GM19239 (cell line): ENCODE data around the gene SPTB.

Experiments used
- DNase-seq: peaks from one replicate; pipeline ENCODE4 v3.0.0; 2011; ENCODE audit warnings: low spot score; ENCODE audit not compliant: insufficient read length
- FAIRE-seq: peaks from 2 replicates; lab custom pipeline; 2011; peaks lifted over from hg19 to GRCh38; lab: Jason Lieb, UNC

Gene SPTB

DNA sequence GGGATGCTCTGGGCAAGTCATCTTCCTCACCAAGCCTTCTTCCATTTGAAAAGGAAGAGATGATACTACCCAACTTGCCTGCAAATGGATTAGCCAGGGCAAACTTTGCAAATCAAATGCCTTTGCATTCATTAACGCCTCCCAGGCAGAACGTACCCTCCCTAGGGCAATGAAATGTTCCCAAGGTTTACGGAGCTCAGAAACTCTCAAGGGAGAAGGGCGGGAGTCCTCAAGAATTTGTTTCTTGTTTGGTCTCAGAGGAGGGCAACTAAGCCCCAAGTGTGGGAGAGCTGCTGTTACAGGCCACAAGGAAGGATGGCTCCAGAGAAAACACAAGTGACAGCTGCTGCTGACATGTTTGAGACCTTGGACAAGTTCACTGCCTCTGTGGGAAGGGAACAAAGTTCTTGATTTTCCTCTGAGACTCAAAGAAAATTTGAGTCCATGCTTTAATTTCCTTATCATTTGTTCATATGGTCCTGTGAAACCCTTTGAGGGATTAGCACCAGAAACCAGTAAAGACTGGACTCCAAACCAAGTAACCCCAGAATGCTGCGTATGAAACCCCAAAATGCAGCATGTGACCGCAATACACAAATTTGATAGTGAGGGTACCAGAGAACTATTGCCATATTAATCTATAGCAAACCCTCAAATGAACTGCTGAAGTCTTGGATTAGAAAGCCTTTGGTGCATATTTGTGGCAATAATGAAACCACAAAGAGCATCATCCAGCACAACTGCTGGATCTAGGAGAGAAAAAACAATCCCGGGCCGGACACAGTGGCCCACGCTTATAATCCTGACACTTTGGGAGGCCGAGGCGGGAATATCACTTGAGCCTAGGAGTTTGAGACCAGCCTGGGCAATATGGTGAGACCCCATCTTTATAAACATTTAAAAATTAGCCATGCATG lies 22.9 kb downstream of the SPTB start:
- FAIRE-seq (no peak), DNase-seq (no peak)

DNA sequence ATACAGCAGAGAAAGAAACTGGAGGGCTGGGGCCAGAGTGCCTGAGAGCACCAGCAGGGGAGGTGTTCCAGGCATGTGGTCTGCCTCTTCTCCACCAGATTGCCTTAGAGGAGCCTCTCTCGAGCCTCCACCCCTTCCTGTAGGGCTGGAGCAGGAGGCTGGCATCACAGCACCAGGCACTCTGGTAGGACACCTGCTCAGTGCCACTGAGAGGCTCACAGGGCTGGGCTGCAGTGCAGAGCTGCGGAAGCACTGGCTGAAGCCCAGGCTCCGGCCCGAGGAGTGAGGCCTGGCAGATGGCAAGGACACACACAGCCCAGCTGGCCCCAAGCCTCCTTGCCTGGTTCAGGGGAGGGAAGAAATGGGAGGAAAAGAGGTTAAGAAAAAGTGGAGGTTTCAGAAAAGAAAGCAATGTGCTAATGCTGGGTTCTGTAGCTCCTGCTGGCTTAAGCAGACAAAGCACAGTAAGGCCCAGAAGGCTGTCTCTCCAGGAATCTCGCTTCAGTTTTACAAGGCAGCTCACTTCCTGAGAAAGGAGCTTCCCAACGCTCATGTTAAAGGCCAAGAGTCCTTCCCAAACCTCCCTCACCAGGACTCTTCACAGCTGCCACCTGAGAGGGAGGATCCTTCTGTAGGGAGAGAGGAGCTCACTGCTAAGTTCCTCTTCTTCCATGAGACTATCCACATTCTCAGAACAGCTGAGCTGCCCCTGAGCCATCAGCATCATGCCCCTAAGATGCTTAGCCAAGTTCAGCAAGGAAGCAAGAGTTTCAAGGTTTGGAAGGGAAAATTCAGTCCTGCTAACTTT lies 23.8 kb downstream of the SPTB start:
- DNase-seq (no peak), FAIRE-seq (no peak)

- no peak for FAIRE-seq
- no peak for DNase-seq
Observed at GRCh38 chr14:64850369-64851137, 29.2 kb downstream of the SPTB start.

- FAIRE-seq (no peak), DNase-seq (no peak)
Observed at GRCh38 chr14:64849940-64850339, 29.8 kb downstream of the SPTB start.

DNA sequence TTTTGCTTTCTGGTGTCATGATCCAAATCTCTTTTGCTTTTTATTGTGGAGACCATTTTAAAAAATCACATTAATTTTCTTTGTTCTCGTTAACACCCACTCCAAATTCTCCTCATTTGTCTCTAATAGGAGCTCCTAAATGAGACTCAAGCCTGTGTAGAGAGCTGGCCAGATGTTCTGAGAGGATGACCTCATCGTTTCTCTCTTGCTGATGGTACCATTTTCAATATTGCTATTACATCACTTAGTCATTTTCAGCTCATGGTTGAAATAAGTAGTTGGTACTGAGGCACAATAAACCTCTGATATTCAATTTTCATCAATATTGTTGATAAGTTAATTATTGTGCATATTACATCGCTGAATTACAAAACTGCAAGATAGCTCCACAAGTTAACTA lies 31.5 kb downstream of the SPTB start:
- FAIRE-seq (no peak), DNase-seq (no peak)

GRCh38 chr14:64846319-64846718 lies 33.4 kb downstream of the SPTB start:
- DNase-seq (no peak), FAIRE-seq (no peak)

- FAIRE-seq (no peak), DNase-seq (no peak)
Observed at GRCh38 chr14:64845878-64846277, 33.8 kb downstream of the SPTB start.

GRCh38 chr14:64844969-64845536 lies 34.7 kb downstream of the SPTB start:
- FAIRE-seq, result no peak
- DNase-seq, result no peak

GRCh38 chr14:64844272-64844671 lies 35.4 kb downstream of the SPTB start:
- no peak for FAIRE-seq
- no peak for DNase-seq

- FAIRE-seq, result no peak
- no peak for DNase-seq
Observed at GRCh38 chr14:64843548-64843947, 36.2 kb downstream of the SPTB start.

DNA sequence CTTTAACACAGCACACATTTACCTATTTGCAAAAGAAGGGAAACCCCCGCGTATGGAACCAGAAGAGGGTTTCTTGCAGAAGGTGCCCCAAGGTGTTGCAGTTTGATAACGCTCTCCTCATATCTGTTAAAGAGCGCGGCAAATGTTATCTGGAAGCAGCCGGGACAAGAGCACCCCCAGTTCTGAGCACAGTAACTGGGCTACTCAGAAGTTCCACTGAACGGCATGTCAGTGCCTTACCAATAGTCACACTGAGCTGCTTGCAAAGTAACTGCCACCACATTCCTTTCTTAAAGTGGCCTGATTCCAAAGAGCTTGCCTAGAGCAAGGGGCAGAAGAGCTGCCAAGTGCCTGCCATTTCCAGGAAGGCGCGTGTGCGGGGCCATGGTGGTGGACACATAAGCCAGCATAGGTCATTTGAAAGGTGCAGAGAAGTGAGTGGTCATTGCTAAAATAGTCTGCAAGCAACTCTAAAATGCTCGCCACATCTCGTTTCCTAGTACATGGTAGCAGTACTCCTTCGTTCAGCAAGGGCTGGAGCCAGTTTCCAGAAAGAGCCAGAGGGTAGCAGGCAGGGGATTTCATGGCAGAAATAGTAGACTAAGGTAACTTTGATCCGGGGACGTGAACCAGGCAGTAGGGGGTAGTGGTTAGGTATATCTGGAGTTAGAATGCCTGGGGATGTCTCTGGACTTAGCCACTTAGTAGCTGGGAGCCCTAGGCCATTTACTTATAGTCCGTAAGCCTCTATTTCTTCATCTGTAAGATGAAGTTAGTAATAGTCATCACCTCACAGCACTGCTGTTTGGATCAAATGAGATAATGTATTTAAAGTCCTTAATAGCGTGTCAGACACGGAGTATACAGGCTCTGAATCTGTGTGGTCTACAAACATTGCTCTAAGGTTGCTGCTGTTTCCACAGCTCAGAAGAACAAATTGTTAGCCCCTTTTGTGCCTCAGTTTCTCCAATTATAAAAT lies 37.6 kb downstream of the SPTB start:
- DNase-seq, result no peak
- no peak for FAIRE-seq

DNA sequence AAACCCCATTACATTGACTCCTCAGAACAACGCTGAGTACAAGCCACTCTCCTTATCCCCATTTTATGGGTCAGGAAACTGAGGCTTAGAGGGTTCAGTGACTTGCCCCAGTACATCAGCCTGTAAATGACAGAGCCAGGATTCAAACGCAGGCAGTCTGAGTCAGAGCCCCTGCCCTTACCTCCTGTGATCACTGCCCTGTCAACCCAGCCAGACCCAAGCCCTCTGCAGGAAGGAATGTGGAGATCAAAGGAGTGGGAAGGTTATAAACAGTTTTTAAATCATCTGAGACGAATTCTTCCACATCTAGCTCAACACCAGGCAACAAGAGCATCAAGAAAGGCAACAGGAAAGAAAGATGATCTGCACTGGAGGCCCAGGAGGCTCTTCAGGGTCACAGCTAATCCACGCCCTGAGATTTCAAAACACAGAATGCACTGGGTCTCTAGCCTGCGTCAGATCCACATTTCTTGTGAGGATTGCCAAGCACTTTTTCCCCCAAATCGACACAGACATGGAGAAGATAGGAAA lies 38.5 kb downstream of the SPTB start:
- FAIRE-seq, result no peak
- DNase-seq, result no peak

GRCh38 chr14:64838656-64839055 lies 41.1 kb downstream of the SPTB start:
- DNase-seq (no peak), FAIRE-seq (no peak)

DNA sequence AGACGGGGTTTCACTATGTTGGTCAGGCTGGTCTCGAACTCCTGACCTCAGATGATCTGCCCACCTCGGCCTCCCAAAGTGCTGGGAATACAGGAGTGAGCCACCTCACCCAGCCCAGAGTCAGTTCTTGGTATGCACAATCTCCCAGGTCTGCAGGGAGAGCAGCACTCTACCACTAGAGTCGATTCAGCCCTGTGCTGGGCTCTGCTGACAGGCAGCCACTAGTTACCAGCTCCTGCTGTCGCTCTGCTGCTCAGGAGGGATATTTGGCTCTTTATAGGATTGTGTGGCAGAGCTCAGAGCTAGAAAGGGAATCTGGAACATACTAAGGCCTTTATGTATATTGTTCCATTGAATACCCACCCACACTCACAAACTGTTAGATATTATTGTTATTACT lies 44.3 kb downstream of the SPTB start:
- FAIRE-seq, result no peak
- DNase-seq, result no peak

- DNase-seq (no peak), FAIRE-seq (no peak)
Observed at GRCh38 chr14:64834965-64835364, 44.7 kb downstream of the SPTB start.

DNA sequence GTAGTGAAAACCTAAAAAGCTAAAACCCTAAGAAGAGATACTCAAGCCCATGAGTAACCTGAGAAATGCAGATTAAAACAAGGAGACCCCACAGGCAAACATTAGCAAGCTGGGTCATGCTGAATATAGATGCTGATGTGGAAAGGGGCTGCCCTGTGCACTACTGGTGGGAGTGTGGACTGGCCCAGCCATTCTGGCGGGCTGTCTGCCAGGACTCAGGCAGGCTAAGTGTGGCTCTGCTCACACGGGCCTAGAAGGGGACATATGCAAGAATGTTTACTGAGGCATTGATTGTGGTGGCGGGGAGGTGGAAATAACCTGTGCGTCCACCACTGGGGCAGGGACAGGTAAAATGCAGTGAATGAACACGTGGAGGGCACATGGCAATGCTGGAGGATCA lies 48.3 kb downstream of the SPTB start:
- DNase-seq (no peak), FAIRE-seq (no peak)

DNA sequence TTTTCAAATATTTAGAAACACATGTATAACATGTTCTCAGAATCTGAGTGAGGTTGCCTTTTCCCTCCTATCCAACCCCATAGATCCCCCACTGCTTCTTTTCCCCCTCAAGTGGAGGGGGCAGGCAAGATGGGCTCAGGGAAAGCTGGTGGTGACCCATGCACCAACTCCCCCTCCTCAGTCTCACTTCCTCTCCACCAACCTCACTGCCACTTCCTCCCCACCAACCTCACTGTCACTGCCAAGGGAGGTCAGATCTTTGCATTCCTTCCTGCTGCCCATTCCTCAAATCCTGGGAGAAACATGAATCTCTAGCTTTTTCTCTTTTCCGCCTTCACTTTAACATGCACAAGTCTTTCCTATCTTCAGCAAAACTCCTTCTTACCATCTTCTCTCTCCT lies 48.7 kb downstream of the SPTB start:
- DNase-seq (no peak), FAIRE-seq (no peak)

DNA sequence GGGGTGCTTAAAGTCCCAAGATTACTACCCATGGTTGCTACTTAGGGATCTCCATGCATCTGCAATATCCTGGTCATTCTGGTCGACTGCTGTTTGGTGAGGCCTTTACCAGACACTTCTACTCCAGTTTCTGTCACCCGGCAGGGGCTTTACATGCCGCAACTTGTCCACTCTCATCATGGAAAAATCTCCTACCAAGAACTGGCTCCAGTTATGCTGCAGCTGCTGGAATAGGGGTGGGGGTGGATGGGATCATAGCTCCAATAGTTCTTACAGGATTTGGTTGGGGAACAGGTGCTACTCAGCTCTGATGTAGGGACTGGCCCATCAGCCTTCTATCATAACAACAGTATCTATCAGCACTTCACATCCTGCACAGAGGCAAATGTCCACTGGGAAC lies 51.6 kb downstream of the SPTB start:
- DNase-seq, result no peak
- no peak for FAIRE-seq

- FAIRE-seq, result no peak
- no peak for DNase-seq
Observed at GRCh38 chr14:64826845-64827244, 52.9 kb downstream of the SPTB start.
